Measurements from ENCODE around the gene DHFR.

DHFR gene

GRCh38 chr5:80654054-80654390 lies 761 bp downstream of the DHFR start:
- DNase-seq: no peak

GRCh38 chr5:80653502-80653901 lies 1.3 kb downstream of the DHFR start:
- no peak for DNase-seq

DNA sequence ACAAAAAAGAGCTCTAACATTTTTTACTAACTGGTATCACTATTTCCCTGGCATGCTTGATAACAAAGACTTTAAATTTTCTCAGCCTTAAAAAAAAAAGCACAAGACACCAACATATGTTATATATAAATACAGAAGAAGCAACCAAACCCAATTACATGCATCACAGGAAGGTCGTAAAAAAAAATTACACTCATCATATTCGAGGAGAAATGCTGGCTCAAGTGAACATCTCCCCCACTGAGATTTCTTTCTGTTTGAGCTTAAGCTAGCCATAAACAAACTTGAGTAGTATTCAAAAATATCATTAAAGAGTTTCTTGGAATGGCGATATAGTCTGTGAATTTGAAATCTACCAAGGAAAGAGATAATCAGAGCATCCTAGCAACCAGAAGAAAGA lies 7.9 kb downstream of the DHFR start:
- DNase-seq: no peak

DNA sequence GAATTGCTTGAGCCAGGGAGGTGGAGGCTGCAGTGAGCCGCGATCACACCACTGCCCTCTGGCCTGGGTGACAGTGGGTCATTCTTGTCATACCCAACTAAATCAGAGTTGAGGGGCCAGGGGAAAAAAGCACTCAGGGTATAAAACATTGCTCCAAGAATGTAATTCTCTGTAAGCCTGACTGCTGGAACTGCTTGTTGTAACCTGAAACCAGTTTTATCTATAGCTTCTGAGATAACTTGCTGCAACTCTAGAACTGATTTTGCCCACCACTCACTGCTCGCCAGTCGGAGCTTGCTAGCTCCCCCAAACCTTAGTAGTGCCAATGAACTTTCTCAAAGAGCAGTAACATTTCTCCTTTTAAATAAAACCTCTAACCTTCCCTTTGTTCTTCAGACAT lies 9.9 kb downstream of the DHFR start:
- no peak for DNase-seq

DNA sequence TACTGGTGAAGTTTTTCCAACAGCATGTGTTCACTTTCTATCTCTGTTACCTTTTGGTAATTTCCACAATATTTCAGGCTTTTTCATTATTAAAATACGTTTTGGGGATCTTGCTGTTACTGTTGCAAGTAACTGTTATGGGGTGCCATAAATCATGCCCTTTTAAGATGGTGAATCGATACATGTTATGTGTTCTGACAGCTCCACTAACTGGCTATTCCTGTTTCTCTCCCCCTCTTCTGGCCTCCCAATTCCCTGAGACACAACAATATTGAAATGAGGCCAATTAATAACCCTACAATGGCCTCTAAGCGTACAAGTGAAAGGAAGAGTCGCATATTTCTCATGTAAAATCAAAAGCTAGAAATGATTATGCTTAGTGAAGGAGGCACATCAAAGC lies 13.4 kb downstream of the DHFR start:
- DNase-seq: no peak

DNA sequence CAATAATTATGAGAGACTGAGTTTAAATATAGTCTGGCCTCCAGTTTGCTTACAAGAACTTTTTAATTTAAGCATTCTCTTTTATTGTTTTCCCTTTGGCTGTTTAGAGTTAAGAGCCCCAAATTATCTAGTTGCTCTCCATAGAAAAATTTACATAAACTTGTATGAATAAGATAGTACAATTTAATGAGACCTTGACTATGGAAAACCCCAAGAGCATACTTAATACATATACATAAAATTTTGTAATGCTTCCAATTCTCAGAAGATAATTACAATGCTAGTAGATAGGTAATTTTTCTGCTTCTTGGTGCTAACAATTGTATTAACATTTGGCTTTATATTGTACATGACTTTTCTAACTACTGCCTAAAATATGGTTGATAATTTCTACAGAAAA lies 20.6 kb downstream of the DHFR start:
- DNase-seq: no peak

DNA sequence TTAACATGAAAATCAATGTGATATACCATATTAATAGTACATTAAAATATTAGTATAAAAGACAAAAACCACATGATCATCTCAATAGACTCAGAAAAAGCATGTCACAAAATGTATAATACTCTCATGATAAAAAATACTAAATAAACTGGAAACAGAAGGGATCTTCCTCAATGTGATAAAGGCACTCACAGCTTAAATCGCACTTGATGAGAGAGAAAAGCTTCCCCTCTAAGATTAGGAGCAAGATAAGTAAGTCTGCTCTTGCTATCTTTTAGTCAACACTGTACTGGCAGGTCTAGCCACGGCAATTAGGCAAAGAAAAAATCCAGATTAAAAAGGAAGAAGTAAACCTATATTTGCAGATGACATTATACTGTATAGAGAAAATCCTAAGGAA lies 22.1 kb downstream of the DHFR start:
- DNase-seq: no peak

GRCh38 chr5:80631278-80632259 lies 23.2 kb downstream of the DHFR start:
- DNase-seq: no peak

DNA sequence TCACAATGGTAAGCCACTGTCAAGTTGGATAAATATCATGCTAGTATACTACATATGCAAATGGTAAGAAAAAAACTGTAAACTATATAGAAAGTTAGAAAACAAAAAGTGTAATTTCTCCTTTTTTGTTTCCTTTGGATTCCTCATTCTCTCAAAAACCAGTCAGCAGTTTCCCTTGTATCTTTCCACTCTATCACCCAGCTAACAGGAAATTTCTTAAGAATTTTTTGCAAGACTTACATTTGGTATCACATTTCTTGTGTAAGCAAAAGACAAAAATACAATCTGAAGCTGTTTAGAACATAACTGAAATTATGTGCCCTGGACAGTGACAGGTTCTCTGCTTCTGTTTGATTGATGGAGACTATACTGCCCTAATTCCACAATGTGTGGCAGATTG lies 25.5 kb downstream of the DHFR start:
- no peak for DNase-seq

DNA sequence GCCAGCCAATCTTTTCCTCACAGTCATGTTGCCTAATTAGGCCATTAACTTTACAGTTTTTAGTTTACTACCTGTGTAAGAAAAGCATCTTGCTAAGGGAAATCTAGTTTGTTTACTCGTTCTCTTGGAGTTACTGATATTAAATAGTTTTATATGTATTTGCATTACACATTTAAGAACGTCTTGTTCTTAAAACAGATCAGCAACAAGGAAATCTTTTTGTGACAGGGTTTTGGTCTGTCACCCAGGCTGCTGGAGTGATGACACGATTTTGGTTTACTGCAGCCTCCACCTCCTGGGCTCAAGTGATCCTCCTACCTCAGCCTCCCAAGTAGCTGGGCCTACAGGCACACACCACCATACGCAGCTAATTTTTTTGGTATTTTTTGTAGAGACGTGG lies 29.6 kb downstream of the DHFR start:
- DNase-seq: no peak

DNA sequence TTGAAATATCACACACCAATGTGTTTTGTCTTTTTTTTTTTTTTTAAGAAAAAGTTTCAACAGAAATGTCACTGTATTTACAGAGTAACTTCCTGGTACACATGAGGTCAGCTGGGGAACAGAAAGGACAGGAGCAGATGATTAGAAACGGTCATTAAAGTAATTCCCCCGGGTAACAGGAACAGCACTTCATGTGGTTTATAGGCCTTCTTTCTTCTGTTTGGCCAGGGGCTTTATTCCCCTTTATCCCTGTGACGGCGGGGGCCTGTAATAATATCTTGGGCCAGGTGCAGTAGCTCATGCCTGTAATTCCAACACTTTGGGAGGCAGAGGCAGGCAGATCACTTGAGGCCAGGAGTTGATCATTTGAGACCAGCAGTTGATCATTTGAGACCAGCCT lies 30.8 kb downstream of the DHFR start:
- no peak for DNase-seq

DNA sequence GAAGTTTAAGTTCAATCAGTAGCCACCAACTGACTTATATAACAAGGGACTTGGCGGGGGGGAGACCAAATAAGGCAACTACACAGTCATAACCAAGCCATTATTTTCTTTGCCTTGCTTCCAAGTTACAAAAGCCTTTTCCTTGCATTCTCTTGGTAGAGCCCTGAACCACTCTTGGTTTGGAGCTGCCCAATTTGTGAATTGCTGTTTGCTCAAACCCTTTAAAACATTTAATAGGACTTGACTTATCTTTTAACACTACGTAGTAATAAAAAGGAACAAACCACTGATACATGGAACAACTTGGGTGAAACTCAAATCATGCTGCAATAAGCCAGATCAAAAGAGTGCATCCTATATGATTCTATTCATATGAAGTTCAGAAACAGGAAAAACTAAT lies 32.0 kb downstream of the DHFR start:
- DNase-seq: no peak

DNA sequence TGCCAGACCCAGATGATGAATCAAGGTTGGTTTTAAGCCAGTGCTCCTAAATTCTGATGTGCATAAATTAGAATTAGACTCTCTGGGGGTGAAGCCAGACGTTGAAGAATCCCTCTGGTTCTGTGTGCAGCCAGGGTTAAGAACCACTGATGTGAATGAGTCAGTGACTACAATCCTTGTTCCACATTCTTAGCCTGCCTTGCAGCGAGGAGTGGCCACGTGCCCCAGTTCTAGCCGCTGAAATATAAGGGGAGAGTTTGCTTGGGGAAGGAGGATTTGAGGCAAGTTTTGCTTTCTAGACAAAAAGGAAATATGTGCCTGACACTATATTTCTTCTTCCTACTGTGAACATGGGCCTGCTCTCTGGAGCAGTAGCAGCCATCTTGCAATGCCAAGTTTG lies 34.6 kb downstream of the DHFR start:
- no peak for DNase-seq

DNA sequence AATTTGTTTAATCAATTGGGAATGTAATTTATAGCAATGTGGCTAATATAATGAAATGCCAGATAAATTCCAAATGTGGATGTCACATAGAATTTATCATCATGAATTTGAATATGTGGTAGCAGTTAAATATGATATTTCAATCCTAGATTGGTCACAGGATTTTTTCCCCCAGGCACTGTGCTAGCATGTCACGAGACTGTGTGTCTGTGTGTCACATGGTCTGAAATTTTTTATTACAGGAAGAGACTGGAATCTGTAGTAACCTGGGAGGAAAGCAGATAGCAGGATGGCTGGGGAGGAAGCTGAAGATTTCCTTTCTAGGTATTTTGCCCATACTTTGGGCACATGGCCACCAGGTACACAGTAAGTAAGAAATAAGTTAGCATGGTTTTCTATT lies 35.7 kb downstream of the DHFR start:
- no peak for DNase-seq

GRCh38 chr5:80618438-80618837 lies 36.3 kb downstream of the DHFR start:
- DNase-seq: no peak

DNA sequence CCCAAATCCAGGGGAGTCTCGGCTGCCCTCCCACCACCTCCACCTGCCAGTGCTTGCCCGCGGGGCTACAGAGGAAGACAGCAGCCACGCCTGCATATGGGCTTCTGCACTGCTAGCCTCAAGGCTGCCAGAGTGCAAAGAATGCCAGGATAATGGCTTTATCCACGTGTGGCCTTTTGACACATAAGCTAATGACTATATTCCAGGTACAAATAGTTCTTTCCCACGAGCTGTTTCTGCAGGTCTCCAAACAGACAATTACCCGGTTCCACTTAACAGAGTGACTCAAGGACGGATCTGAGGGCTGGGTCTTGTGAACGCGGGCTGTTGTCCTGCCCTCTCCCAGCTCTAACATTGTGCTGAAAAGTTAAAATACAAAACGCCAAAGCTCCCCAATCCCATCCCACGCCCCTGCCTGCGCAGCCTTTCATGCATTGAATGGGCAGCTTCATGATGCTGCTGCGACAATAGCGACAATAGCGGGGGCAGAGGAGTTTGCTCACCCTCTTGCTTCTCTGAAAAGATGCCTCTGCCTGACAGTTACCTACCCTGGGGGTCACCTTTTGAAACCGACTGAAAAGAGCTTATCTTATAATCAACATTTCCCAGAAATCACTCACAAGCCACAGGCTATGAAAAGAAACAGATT lies 39.4 kb downstream of the DHFR start:
- no peak for DNase-seq

- no peak for DNase-seq
Measured at GRCh38 chr5:80609692-80610091, 45.1 kb downstream of the DHFR start.

- DNase-seq: no peak
Measured at GRCh38 chr5:80608731-80609130, 46.1 kb downstream of the DHFR start.

DNA sequence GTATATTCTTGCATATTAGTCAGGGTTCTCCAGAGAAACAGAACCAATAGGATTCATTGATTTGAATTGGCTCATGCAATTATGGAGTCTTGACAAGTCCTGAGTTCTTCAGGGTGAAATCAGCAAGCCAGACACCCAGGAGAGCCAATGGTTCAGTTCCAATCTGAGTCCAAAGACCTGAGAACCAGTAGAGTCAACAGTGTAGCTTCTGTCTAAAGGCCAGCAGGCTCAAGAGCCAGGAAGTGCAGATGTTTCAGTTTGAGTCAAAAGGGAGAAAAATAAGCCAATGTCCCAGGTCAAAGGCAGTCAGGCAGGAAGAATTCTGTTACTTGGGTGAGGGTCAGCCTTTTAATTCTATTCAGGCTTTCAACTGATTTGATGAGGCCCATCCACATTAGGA lies 47.0 kb downstream of the DHFR start:
- no peak for DNase-seq

- no peak for DNase-seq
Measured at GRCh38 chr5:80607343-80607742, 47.4 kb downstream of the DHFR start.

DNA sequence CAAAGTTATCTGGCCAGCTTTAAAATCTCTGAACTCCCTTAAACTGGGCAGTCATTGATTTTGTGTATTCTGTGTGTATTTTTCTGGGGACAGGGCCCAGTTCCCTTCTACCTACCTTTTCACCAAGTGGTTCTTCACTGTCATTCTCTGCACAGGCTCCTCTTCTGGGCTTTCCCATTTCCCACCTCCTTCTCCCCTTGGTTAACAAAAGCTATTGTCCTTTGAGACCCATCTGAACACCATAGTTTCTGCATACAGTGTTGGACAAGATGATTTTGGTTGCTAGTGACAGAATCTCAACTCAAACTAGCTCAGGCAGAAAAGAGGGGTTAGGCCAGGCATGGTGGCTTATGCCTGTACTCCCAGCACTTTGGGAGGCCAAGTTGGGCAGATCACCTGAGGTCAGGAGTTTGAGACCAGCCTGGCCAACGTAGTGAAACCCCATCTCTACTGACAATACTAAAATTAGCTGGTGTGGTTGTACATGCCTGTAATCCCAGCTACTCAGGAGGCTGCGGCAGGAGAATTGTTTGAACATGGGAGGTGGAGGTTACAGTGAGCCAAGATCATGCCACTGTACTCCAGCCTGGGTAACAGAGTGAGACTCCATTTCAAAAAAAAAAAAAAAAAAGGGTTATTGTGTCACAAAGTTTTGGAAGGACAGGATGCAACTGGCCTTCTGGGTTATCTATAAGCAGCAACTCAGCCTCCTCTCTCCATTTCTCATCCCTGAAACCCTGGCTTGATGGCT lies 53.7 kb downstream of the DHFR start:
- DNase-seq: no peak

DNA sequence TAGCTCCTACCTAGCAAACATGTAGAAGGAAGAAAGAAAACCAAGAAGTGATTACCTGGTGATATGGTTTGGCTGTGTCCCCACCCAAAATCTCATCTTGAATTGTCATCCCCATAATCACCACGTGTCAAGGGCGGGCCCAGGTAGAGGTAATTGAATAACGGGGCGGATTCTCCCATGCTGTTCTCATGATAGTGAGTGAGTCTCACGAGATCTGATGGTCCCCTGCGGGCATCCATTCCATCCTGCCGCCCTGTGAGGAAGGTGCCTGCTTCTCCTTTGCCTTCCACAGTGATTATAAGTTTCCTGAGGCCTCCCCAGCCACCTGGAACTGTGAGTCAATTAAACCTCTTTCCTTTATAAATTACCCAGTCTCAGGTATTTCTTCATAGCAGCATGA lies 57.3 kb downstream of the DHFR start:
- no peak for DNase-seq

- DNase-seq: no peak
Measured at GRCh38 chr5:80594810-80595209, 60.0 kb downstream of the DHFR start.

GRCh38 chr5:80592761-80593160 lies 62.0 kb downstream of the DHFR start:
- no peak for DNase-seq
